HCT116 (cell line): ENCODE data around the gene SMIM12. TPM values are rescaled to one million over a fixed set of nuclear protein-coding genes. Genes with fewer than 3 reads are reported as not detected.

Experiments used
- ATAC-seq: fragments of 200-7000 bp; cut with Tn5 transposase; 2 replicates; pipeline ENCODE4 v1.9.1; 2020; ENCODE audit warnings: mild to moderate bottlenecking, moderate library complexity
- BruUV-seq: library from RNA; stranded (reverse); fragments of 400-500 nt; replicated peaks from 2 replicates; lab custom pipeline; 2021; lab: Mats Ljungman, UMichigan
- CTCF ChIA-PET: fragments of 300-600 bp; sonication (Branson Sonifier 250); formaldehyde crosslinking; loops from one replicate; lab custom pipeline; 2021; ENCODE audit warnings: antibody characterized with exemption; lab: Charles Lee
- POLR2A ChIA-PET: fragments of 300-600, 350-600 bp; sonication (Branson Sonifier 250); formaldehyde crosslinking; loops from one replicate; lab custom pipeline; 2021; ENCODE audit warnings: antibody characterized with exemption; lab: Charles Lee
- RAD21 ChIA-PET, 2 experiments: fragments of 300-600 bp; sonication (Branson Sonifier 250); formaldehyde crosslinking; loops; one replicate each; lab custom pipeline; 2023; ENCODE audit warnings: low total read pairs in 2 of 2; ENCODE audit not compliant: uncharacterized antibody in 2 of 2, unreplicated experiment in 2 of 2, low non-redundant PET in 1 of 2; lab: Charles Lee
- DNase-seq: peaks from one replicate; pipeline ENCODE4 v3.0.0-alpha.2; 2010; ENCODE audit warnings: low read depth, low spot score
- H2AFZ ChIP-seq: fragments of 200-600 bp; shearing (Covaris generic), sonication (generic); 2 replicates; pipeline ENCODE4 v1.6.1; 2017; ENCODE audit warnings: low read depth, mixed run types, mixed read lengths, antibody characterized with exemption, low read length; ENCODE audit not compliant: poor library complexity, severe bottlenecking
- H3K27ac ChIP-seq: 2 replicates; pipeline ENCODE4 v1.5.1; 2012; ENCODE audit warnings: low read depth, low read length
- H3K27me3 ChIP-seq: fragments of 200-600 bp; sonication (generic); 2 replicates; pipeline ENCODE4 v1.6.1; 2016; ENCODE audit warnings: mixed run types, low read length, mixed read lengths; ENCODE audit not compliant: insufficient read depth
- H3K36me3 ChIP-seq, 2 experiments: fragments of 200-500 bp in 1 of 2; fragments of 200-600 bp in 1 of 2; sonication (Bioruptor generic) in 1 of 2; sonication (generic) in 1 of 2; 2 replicates each; pipeline versions ENCODE4 v1.5.1 to v1.6.1; 2014 to 2016; ENCODE audit warnings: low read length in 2 of 2, inconsistent platforms in 1 of 2, mixed read lengths in 1 of 2, mixed run types in 1 of 2; ENCODE audit not compliant: insufficient read depth in 2 of 2, control insufficient read depth in 1 of 2
- H3K4me1 ChIP-seq, 2 experiments: fragments of 200-600 bp in 1 of 2; sonication (generic) in 1 of 2; 2 replicates each; pipeline versions ENCODE4 v1.5.1 to v1.6.1; 2012 to 2017; ENCODE audit warnings: low read length in 2 of 2, inconsistent platforms in 1 of 2, mild to moderate bottlenecking in 1 of 2, mixed read lengths in 1 of 2, mixed run types in 1 of 2, moderate library complexity in 1 of 2; ENCODE audit not compliant: insufficient read depth in 2 of 2, control insufficient read depth in 1 of 2
- H3K4me2 ChIP-seq: fragments of 200-600 bp; sonication (generic); 2 replicates; pipeline ENCODE4 v1.6.1; 2017; ENCODE audit warnings: mixed run types, low read length, mixed read lengths
- H3K4me3 ChIP-seq, 2 experiments: fragments of 200-600 bp in 1 of 2; sonication (generic) in 1 of 2; replicated peaks in 1 of 2; 2 replicates each; pipeline ENCODE4 v1.5.1; 2011 to 2016; ENCODE audit warnings: low read length in 2 of 2, control low read depth in 1 of 2, low read depth in 1 of 2, mild to moderate bottlenecking in 1 of 2, mixed read lengths in 1 of 2, mixed run types in 1 of 2
- H3K79me2 ChIP-seq: fragments of 200-600 bp; sonication (generic); 2 replicates; pipeline ENCODE4 v1.6.1; 2017; ENCODE audit warnings: mild to moderate bottlenecking, mixed run types, low read length, moderate library complexity, mixed read lengths; ENCODE audit not compliant: insufficient read depth
- H3K9ac ChIP-seq: fragments of 200-600 bp; sonication (generic); 2 replicates; pipeline ENCODE4 v1.6.1; 2016; ENCODE audit warnings: low read length, mixed read lengths
- H3K9me2 ChIP-seq: fragments of 200-600 bp; sonication (generic), shearing (Covaris generic); 2 replicates; pipeline ENCODE4 v1.6.1; 2017; ENCODE audit warnings: mixed run types, mild to moderate bottlenecking, moderate library complexity; ENCODE audit not compliant: insufficient read depth
- H3K9me3 ChIP-seq, 2 experiments: fragments of 200-500 bp in 1 of 2; fragments of 200-600 bp in 1 of 2; sonication (Bioruptor generic) in 1 of 2; sonication (generic) in 1 of 2; 2 replicates each; pipeline ENCODE4 v1.6.1; 2014 to 2017; ENCODE audit warnings: low read length in 2 of 2, mixed read lengths in 2 of 2, inconsistent platforms in 1 of 2, low read depth in 1 of 2, mild to moderate bottlenecking in 1 of 2, mixed run types in 1 of 2, moderate library complexity in 1 of 2; ENCODE audit not compliant: control insufficient read depth in 1 of 2, insufficient read depth in 1 of 2
- H4K20me1 ChIP-seq: fragments of 200-600 bp; sonication (generic), shearing (Covaris generic); 2 replicates; pipeline ENCODE4 v1.6.1; 2017; ENCODE audit warnings: mixed run types, mild to moderate bottlenecking, moderate library complexity; ENCODE audit not compliant: insufficient read depth
- CBX3 ChIP-seq: IDR thresholded peaks from 2 replicates; pipeline ENCODE4 v1.6.1; 2012; ENCODE audit warnings: low read depth
- CEBPB ChIP-seq: IDR thresholded peaks from 2 replicates; pipeline ENCODE4 v1.6.1; 2012; ENCODE audit warnings: low read depth
- EGR1 ChIP-seq: IDR thresholded peaks from 2 replicates; pipeline ENCODE4 v1.6.1; 2012; ENCODE audit warnings: low read depth
- FOSL1 ChIP-seq: IDR thresholded peaks from 2 replicates; pipeline ENCODE4 v1.6.1; 2012; ENCODE audit warnings: low read depth
- JUND ChIP-seq: IDR thresholded peaks from 2 replicates; pipeline ENCODE4 v1.6.1; 2012
- POLR2AphosphoS5 ChIP-seq: IDR thresholded peaks from 2 replicates; pipeline ENCODE4 v1.6.1; 2011; ENCODE audit warnings: mild to moderate bottlenecking, low read depth, low read length, moderate library complexity
- SP1 ChIP-seq: IDR thresholded peaks from 2 replicates; pipeline ENCODE4 v1.6.1; 2012; ENCODE audit warnings: low read depth
- YY1 ChIP-seq: IDR thresholded peaks from 2 replicates; pipeline ENCODE4 v1.6.1; 2011; ENCODE audit warnings: low read length, low read depth, moderate library complexity, mild to moderate bottlenecking; ENCODE audit not compliant: insufficient replicate concordance; ENCODE audit errors: extremely low read depth
- ZFX ChIP-seq: fragments of 450-650 bp; IDR thresholded peaks from 2 replicates; pipeline ENCODE4 v1.6.1; 2017
- ZNF274 ChIP-seq: fragments of 200-500 bp; sonication (Bioruptor generic); IDR thresholded peaks from 2 replicates; pipeline ENCODE4 v1.6.1; 2014; ENCODE audit warnings: mild to moderate bottlenecking, low read depth, low read length, inconsistent platforms
- intact Hi-C: fragments of 100-400 bp; cut with micrococcal nuclease; formaldehyde crosslinking; loops from 2 replicates; pipeline ENCODE4 v1.10.0; 2022
- total RNA-seq: library from RNA; stranded (reverse); gene quantifications from one replicate; pipeline ENCODE4 v1.2.1, GENCODE V29; 2021; ENCODE audit not compliant: unreplicated experiment
- TF ChIP-seq, protein P1 (sequence below), 3 experiments: fragments of 200-600 bp in 1 of 3; sonication (generic) in 1 of 3; IDR thresholded peaks in 2 of 3; conservative IDR thresholded peaks in 1 of 3; 2 replicates each; pipeline ENCODE4 v1.5.1; 2012 to 2017; ENCODE audit warnings: low read depth in 2 of 3, low read length in 2 of 3, antibody characterized with exemption in 1 of 3, borderline replicate concordance in 1 of 3, control low read depth in 1 of 3, mild to moderate bottlenecking in 1 of 3, mixed read lengths in 1 of 3, mixed run types in 1 of 3, moderate library complexity in 1 of 3; ENCODE audit not compliant: insufficient read depth in 1 of 3

Gene SMIM12
- total RNA-seq, 1 experiment from 2014 or later = 31.3 TPM

GRCh38 chr1:34827341-34827941, 32.1 kb downstream of the SMIM12 start (continued):
- no peak for TF ChIP-seq CBX3
- TF ChIP-seq, protein P1, sequence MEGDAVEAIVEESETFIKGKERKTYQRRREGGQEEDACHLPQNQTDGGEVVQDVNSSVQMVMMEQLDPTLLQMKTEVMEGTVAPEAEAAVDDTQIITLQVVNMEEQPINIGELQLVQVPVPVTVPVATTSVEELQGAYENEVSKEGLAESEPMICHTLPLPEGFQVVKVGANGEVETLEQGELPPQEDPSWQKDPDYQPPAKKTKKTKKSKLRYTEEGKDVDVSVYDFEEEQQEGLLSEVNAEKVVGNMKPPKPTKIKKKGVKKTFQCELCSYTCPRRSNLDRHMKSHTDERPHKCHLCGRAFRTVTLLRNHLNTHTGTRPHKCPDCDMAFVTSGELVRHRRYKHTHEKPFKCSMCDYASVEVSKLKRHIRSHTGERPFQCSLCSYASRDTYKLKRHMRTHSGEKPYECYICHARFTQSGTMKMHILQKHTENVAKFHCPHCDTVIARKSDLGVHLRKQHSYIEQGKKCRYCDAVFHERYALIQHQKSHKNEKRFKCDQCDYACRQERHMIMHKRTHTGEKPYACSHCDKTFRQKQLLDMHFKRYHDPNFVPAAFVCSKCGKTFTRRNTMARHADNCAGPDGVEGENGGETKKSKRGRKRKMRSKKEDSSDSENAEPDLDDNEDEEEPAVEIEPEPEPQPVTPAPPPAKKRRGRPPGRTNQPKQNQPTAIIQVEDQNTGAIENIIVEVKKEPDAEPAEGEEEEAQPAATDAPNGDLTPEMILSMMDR (IDR thresholded peaks at IDR 0.05 in 2 of 3, conservative IDR thresholded peaks at IDR 0.05 in 1 of 3; ENCODE audit: borderline replicate concordance in 1 of 3, insufficient read depth in 1 of 3, low read depth in 2 of 3, low read length in 2 of 3) = no peak
- no peak for TF ChIP-seq EGR1
- no peak for TF ChIP-seq SP1
- TF ChIP-seq POLR2AphosphoS5 = no peak
- TF ChIP-seq CEBPB = no peak
- no peak for TF ChIP-seq FOSL1
- no peak for TF ChIP-seq YY1
- TF ChIP-seq ZNF274 = no peak
- TF ChIP-seq JUND = no peak

GRCh38 chr1:34825455-34826091, 34.0 kb downstream of the SMIM12 start:
- BruUV-seq = no TSS peak
- no peak overlapping the region for H3K4me2 ChIP-seq
- H3K9me2 ChIP-seq = no peaks in the 10 kb centered on the region
- H3K9me3 ChIP-seq = no peaks in the 10 kb centered on the region
- TF ChIP-seq ZFX = no peak
- TF ChIP-seq SP1 = no peak
- TF ChIP-seq EGR1 = no peak
- TF ChIP-seq, all 23 proteins: peak for 0
- intact Hi-C loops = no loop called here
- DNase-seq = no peak
- CTCF ChIA-PET = no interaction called here
- Histone ChIP-seq H3K4me1 (no peaks in the 10 kb centered on the region), H3K9ac (no peak overlapping the region), H2AFZ (no peak overlapping the region), H3K79me2 (no peaks in the 10 kb centered on the region), H4K20me1 (no peaks in the 10 kb centered on the region), H3K36me3 (no peaks in the 10 kb centered on the region), H3K27me3 (peaks cover 6% of the 10 kb centered on the region; the same call in 1 of the 2 replicates), H3K27ac (no peak overlapping the region), H3K4me3 (no peak overlapping the region)
- POLR2A ChIA-PET = no interaction called here
- RAD21 ChIA-PET = no interaction called here
- ATAC-seq = no peak
